HCT116 (cell line): ENCODE results near the gene ADAM11. TPM values are rescaled to one million over a fixed set of nuclear protein-coding genes. Genes with fewer than 3 reads are reported as not detected.

Experiments
- ATAC-seq: fragments of 200-7000 bp; cut with Tn5 transposase; 2 replicates; pipeline ENCODE4 v1.9.1; 2020; ENCODE audit warnings: mild to moderate bottlenecking, moderate library complexity
- BruUV-seq: library from RNA; stranded (reverse); fragments of 400-500 nt; replicated peaks from 2 replicates; lab custom pipeline; 2021; lab: Mats Ljungman, UMichigan
- CTCF ChIA-PET: fragments of 300-600 bp; sonication (Branson Sonifier 250); formaldehyde crosslinking; loops from one replicate; lab custom pipeline; 2021; ENCODE audit warnings: antibody characterized with exemption; lab: Charles Lee
- POLR2A ChIA-PET: fragments of 300-600, 350-600 bp; sonication (Branson Sonifier 250); formaldehyde crosslinking; loops from one replicate; lab custom pipeline; 2021; ENCODE audit warnings: antibody characterized with exemption; lab: Charles Lee
- RAD21 ChIA-PET, 2 experiments: fragments of 300-600 bp; sonication (Branson Sonifier 250); formaldehyde crosslinking; loops; one replicate each; lab custom pipeline; 2023; ENCODE audit warnings: low total read pairs in 2 of 2; ENCODE audit not compliant: uncharacterized antibody in 2 of 2, unreplicated experiment in 2 of 2, low non-redundant PET in 1 of 2; lab: Charles Lee
- DNase-seq: peaks from one replicate; pipeline ENCODE4 v3.0.0-alpha.2; 2010; ENCODE audit warnings: low read depth, low spot score
- H2AFZ ChIP-seq: fragments of 200-600 bp; shearing (Covaris generic), sonication (generic); 2 replicates; pipeline ENCODE4 v1.6.1; 2017; ENCODE audit warnings: low read depth, mixed run types, mixed read lengths, antibody characterized with exemption, low read length; ENCODE audit not compliant: poor library complexity, severe bottlenecking
- H3K27ac ChIP-seq: 2 replicates; pipeline ENCODE4 v1.5.1; 2012; ENCODE audit warnings: low read depth, low read length
- H3K27me3 ChIP-seq: fragments of 200-600 bp; sonication (generic); 2 replicates; pipeline ENCODE4 v1.6.1; 2016; ENCODE audit warnings: mixed run types, low read length, mixed read lengths; ENCODE audit not compliant: insufficient read depth
- H3K36me3 ChIP-seq, 2 experiments: fragments of 200-500 bp in 1 of 2; fragments of 200-600 bp in 1 of 2; sonication (Bioruptor generic) in 1 of 2; sonication (generic) in 1 of 2; 2 replicates each; pipeline versions ENCODE4 v1.5.1 to v1.6.1; 2014 to 2016; ENCODE audit warnings: low read length in 2 of 2, inconsistent platforms in 1 of 2, mixed read lengths in 1 of 2, mixed run types in 1 of 2; ENCODE audit not compliant: insufficient read depth in 2 of 2, control insufficient read depth in 1 of 2
- H3K4me1 ChIP-seq, 2 experiments: fragments of 200-600 bp in 1 of 2; sonication (generic) in 1 of 2; 2 replicates each; pipeline versions ENCODE4 v1.5.1 to v1.6.1; 2012 to 2017; ENCODE audit warnings: low read length in 2 of 2, inconsistent platforms in 1 of 2, mild to moderate bottlenecking in 1 of 2, mixed read lengths in 1 of 2, mixed run types in 1 of 2, moderate library complexity in 1 of 2; ENCODE audit not compliant: insufficient read depth in 2 of 2, control insufficient read depth in 1 of 2
- H3K4me2 ChIP-seq: fragments of 200-600 bp; sonication (generic); 2 replicates; pipeline ENCODE4 v1.6.1; 2017; ENCODE audit warnings: mixed run types, low read length, mixed read lengths
- H3K4me3 ChIP-seq, 2 experiments: fragments of 200-600 bp in 1 of 2; sonication (generic) in 1 of 2; replicated peaks in 1 of 2; 2 replicates each; pipeline ENCODE4 v1.5.1; 2011 to 2016; ENCODE audit warnings: low read length in 2 of 2, control low read depth in 1 of 2, low read depth in 1 of 2, mild to moderate bottlenecking in 1 of 2, mixed read lengths in 1 of 2, mixed run types in 1 of 2
- H3K79me2 ChIP-seq: fragments of 200-600 bp; sonication (generic); 2 replicates; pipeline ENCODE4 v1.6.1; 2017; ENCODE audit warnings: mild to moderate bottlenecking, mixed run types, low read length, moderate library complexity, mixed read lengths; ENCODE audit not compliant: insufficient read depth
- H3K9ac ChIP-seq: fragments of 200-600 bp; sonication (generic); 2 replicates; pipeline ENCODE4 v1.6.1; 2016; ENCODE audit warnings: low read length, mixed read lengths
- H3K9me2 ChIP-seq: fragments of 200-600 bp; sonication (generic), shearing (Covaris generic); 2 replicates; pipeline ENCODE4 v1.6.1; 2017; ENCODE audit warnings: mixed run types, mild to moderate bottlenecking, moderate library complexity; ENCODE audit not compliant: insufficient read depth
- H3K9me3 ChIP-seq, 2 experiments: fragments of 200-500 bp in 1 of 2; fragments of 200-600 bp in 1 of 2; sonication (Bioruptor generic) in 1 of 2; sonication (generic) in 1 of 2; 2 replicates each; pipeline ENCODE4 v1.6.1; 2014 to 2017; ENCODE audit warnings: low read length in 2 of 2, mixed read lengths in 2 of 2, inconsistent platforms in 1 of 2, low read depth in 1 of 2, mild to moderate bottlenecking in 1 of 2, mixed run types in 1 of 2, moderate library complexity in 1 of 2; ENCODE audit not compliant: control insufficient read depth in 1 of 2, insufficient read depth in 1 of 2
- H4K20me1 ChIP-seq: fragments of 200-600 bp; sonication (generic), shearing (Covaris generic); 2 replicates; pipeline ENCODE4 v1.6.1; 2017; ENCODE audit warnings: mixed run types, mild to moderate bottlenecking, moderate library complexity; ENCODE audit not compliant: insufficient read depth
- ATF3 ChIP-seq: IDR thresholded peaks from 2 replicates; pipeline ENCODE4 v1.6.1; 2012
- CEBPB ChIP-seq: IDR thresholded peaks from 2 replicates; pipeline ENCODE4 v1.6.1; 2012; ENCODE audit warnings: low read depth
- CTCF ChIP-seq, 3 experiments: fragments of 200-600 bp in 1 of 3; sonication (generic) in 1 of 3; IDR thresholded peaks in 2 of 3; conservative IDR thresholded peaks in 1 of 3; 2 replicates each; pipeline ENCODE4 v1.5.1; 2012 to 2017; ENCODE audit warnings: low read depth in 2 of 3, low read length in 2 of 3, antibody characterized with exemption in 1 of 3, borderline replicate concordance in 1 of 3, control low read depth in 1 of 3, mild to moderate bottlenecking in 1 of 3, mixed read lengths in 1 of 3, mixed run types in 1 of 3, moderate library complexity in 1 of 3; ENCODE audit not compliant: insufficient read depth in 1 of 3
- EGR1 ChIP-seq: IDR thresholded peaks from 2 replicates; pipeline ENCODE4 v1.6.1; 2012; ENCODE audit warnings: low read depth
- EZH2 ChIP-seq: fragments of 200-600 bp; sonication (generic); IDR thresholded peaks from 2 replicates; pipeline ENCODE4 v1.6.1; 2017; ENCODE audit warnings: antibody characterized with exemption, mixed run types
- EZH2phosphoT487 ChIP-seq: fragments of 200-600 bp; IDR thresholded peaks from 2 replicates; pipeline ENCODE4 v1.6.1; 2018; ENCODE audit warnings: antibody characterized with exemption, borderline replicate concordance
- POLR2AphosphoS5 ChIP-seq: IDR thresholded peaks from 2 replicates; pipeline ENCODE4 v1.6.1; 2011; ENCODE audit warnings: mild to moderate bottlenecking, low read depth, low read length, moderate library complexity
- RAD21 ChIP-seq: IDR thresholded peaks from 2 replicates; pipeline ENCODE4 v1.6.1; 2012; ENCODE audit warnings: low read depth, mild to moderate bottlenecking
- SIN3A ChIP-seq: IDR thresholded peaks from 2 replicates; pipeline ENCODE4 v1.6.1; 2012; ENCODE audit warnings: low read depth
- YY1 ChIP-seq: IDR thresholded peaks from 2 replicates; pipeline ENCODE4 v1.6.1; 2011; ENCODE audit warnings: low read length, low read depth, moderate library complexity, mild to moderate bottlenecking; ENCODE audit not compliant: insufficient replicate concordance; ENCODE audit errors: extremely low read depth
- ZNF274 ChIP-seq: fragments of 200-500 bp; sonication (Bioruptor generic); IDR thresholded peaks from 2 replicates; pipeline ENCODE4 v1.6.1; 2014; ENCODE audit warnings: mild to moderate bottlenecking, low read depth, low read length, inconsistent platforms
- intact Hi-C: fragments of 100-400 bp; cut with micrococcal nuclease; formaldehyde crosslinking; loops from 2 replicates; pipeline ENCODE4 v1.10.0; 2022
- total RNA-seq: library from RNA; stranded (reverse); gene quantifications from one replicate; pipeline ENCODE4 v1.2.1, GENCODE V29; 2021; ENCODE audit not compliant: unreplicated experiment

ADAM11 gene
- total RNA-seq, 1 experiment from 2014 or later: 7.7 TPM

- no peaks in the 10 kb centered on the region for H3K9me3 ChIP-seq
- intact Hi-C loops: loop anchor here (1.0 to 10.0 kb wide), 5 partner anchors 86 to 355 kb away; partner anchors contain the start of genes ACBD4 and PLCD3
- ATAC-seq (peak; percentile 47), DNase-seq (peak; percentile 33)
- ChIA-PET RAD21 (interaction anchor here (0.9 to 1.3 kb wide), 3 partner anchors 53 to 99 kb away, joined by 3 to 4 read pairs (median 4); no protein-coding TSS in a partner anchor), POLR2A (interaction anchor here (0.6 kb wide), 1 partner anchor 31 kb away, joined by 3 read pairs; no protein-coding TSS in a partner anchor), CTCF (interaction anchor here (0.7 to 5.3 kb wide), 19 partner anchors 14 to 771 kb away, joined by 3 to 52 read pairs (median 5); partner anchors contain the start of gene HIGD1B)
- H3K9ac ChIP-seq: peak overlapping the region; percentile 42
- no peaks in the 10 kb centered on the region for H3K27me3 ChIP-seq
- peak overlapping the region; percentile 80 for H3K4me2 ChIP-seq
- H3K4me1 ChIP-seq: peaks cover 3 to 42% of the 10 kb centered on the region in 2 experiments; a peak in 3 of 4 replicates
- BruUV-seq: no TSS peak
- no peaks in the 10 kb centered on the region for H3K36me3 ChIP-seq
- H3K79me2 ChIP-seq: no peaks in the 10 kb centered on the region
- no peak overlapping the region for H2AFZ ChIP-seq
- no peaks in the 10 kb centered on the region for H4K20me1 ChIP-seq
- TF ChIP-seq YY1 (no peak), POLR2AphosphoS5 (no peak), EZH2phosphoT487 (no peak), ZNF274 (no peak), SIN3A (no peak), EZH2 (no peak), CEBPB (no peak), CTCF (IDR thresholded peaks at IDR 0.05 in 2 of 3, conservative IDR thresholded peaks at IDR 0.05 in 1 of 3; ENCODE audit: borderline replicate concordance in 1 of 3, insufficient read depth in 1 of 3, low read depth in 2 of 3, low read length in 2 of 3) (peak; percentile 81 to 99 (median 98)), RAD21 (peak; percentile 94), ATF3 (no peak), EGR1 (no peak)
- no peaks in the 10 kb centered on the region for H3K9me2 ChIP-seq
- peak overlapping the region; percentile 32 to 51 for H3K4me3 ChIP-seq
- H3K27ac ChIP-seq: peak overlapping the region; percentile 42; the same call in 1 of the 2 replicates
These were observed 20.6 kb downstream of the ADAM11 start for GRCh38 chr17:44779211-44780025.
